Neuronal stem cell (in vitro differentiated cells): Measurements from ENCODE around the gene SNRNP35.

Source experiments
- DNase-seq: peaks from one replicate; pipeline ENCODE4 v3.0.0-alpha.2; 2013; ENCODE audit warnings: low spot score
- H2AFZ ChIP-seq: one replicate; pipeline ENCODE4 v1.6.1; 2013; ENCODE audit warnings: mild to moderate bottlenecking, low read length, inconsistent platforms
- H2AK5ac ChIP-seq: 2 replicates; pipeline ENCODE4 v1.6.1; 2013; ENCODE audit warnings: low read depth, mild to moderate bottlenecking, inconsistent platforms, low read length, moderate library complexity, mixed read lengths
- H2BK120ac ChIP-seq: 2 replicates; pipeline ENCODE4 v1.6.1; 2013; ENCODE audit warnings: low read depth, mild to moderate bottlenecking, inconsistent platforms, low read length, moderate library complexity, mixed read lengths
- H2BK12ac ChIP-seq: one replicate; pipeline ENCODE4 v1.6.1; 2013; ENCODE audit warnings: low read length, inconsistent platforms
- H2BK15ac ChIP-seq: 2 replicates; pipeline ENCODE4 v1.6.1; 2013; ENCODE audit warnings: mild to moderate bottlenecking, low read length, inconsistent platforms, mixed read lengths
- H2BK5ac ChIP-seq: one replicate; pipeline ENCODE4 v1.6.1; 2013; ENCODE audit warnings: inconsistent platforms, mild to moderate bottlenecking, low read length, moderate library complexity
- H3K14ac ChIP-seq: one replicate; pipeline ENCODE4 v1.6.1; 2013; ENCODE audit warnings: low read length, inconsistent platforms
- H3K18ac ChIP-seq: 2 replicates; pipeline ENCODE4 v1.6.1; 2013; ENCODE audit warnings: low read length, inconsistent platforms
- H3K23ac ChIP-seq: 2 replicates; pipeline ENCODE4 v1.6.1; 2013; ENCODE audit warnings: low read depth, mild to moderate bottlenecking, mixed read lengths, low read length, inconsistent platforms; ENCODE audit not compliant: poor library complexity
- H3K27ac ChIP-seq: replicated peaks from 3 replicates; pipeline ENCODE4 v1.5.1; 2013; ENCODE audit warnings: low read length, inconsistent platforms
- H3K27me3 ChIP-seq, 3 experiments: 2 replicates each; pipeline ENCODE4 v1.6.1; 2013; ENCODE audit warnings: low read length in 3 of 3, mild to moderate bottlenecking in 2 of 3, inconsistent platforms in 1 of 3, low read depth in 1 of 3, mixed read lengths in 1 of 3, moderate library complexity in 1 of 3; ENCODE audit not compliant: control insufficient read depth in 3 of 3, insufficient read depth in 3 of 3
- H3K36me3 ChIP-seq, 2 donors: replicated peaks in 1 of 2; 2 replicates each; pipeline ENCODE4 v1.6.1; 2013; ENCODE audit warnings: low read length in 2 of 2; ENCODE audit not compliant: control insufficient read depth in 2 of 2, insufficient read depth in 2 of 2
- H3K4ac ChIP-seq: 2 replicates; pipeline ENCODE4 v1.6.1; 2013; ENCODE audit warnings: inconsistent platforms, mild to moderate bottlenecking, low read length, moderate library complexity
- H3K4me1 ChIP-seq, 2 donors: 1 replicate in 1 of 2; 2 replicates in 1 of 2; pipeline ENCODE4 v1.6.1; 2013; ENCODE audit warnings: low read length in 2 of 2, low read depth in 1 of 2; ENCODE audit not compliant: control insufficient read depth in 2 of 2, insufficient read depth in 1 of 2
- H3K4me2 ChIP-seq: one replicate; pipeline ENCODE4 v1.6.1; 2013; ENCODE audit warnings: mild to moderate bottlenecking, low read length, inconsistent platforms; ENCODE audit not compliant: insufficient read depth, poor library complexity, severe bottlenecking
- H3K4me3 ChIP-seq, 2 donors: 2 replicates each; pipeline ENCODE4 v1.5.1; 2013; ENCODE audit warnings: low read length in 2 of 2, mild to moderate bottlenecking in 2 of 2, inconsistent platforms in 1 of 2, moderate library complexity in 1 of 2
- H3K79me1 ChIP-seq: one replicate; pipeline ENCODE4 v1.6.1; 2013; ENCODE audit warnings: low read depth, mild to moderate bottlenecking, inconsistent platforms, low read length, moderate library complexity
- H3K9ac ChIP-seq: one replicate; pipeline ENCODE4 v1.6.1; 2013; ENCODE audit warnings: mild to moderate bottlenecking, low read depth, low read length, inconsistent platforms; ENCODE audit not compliant: poor library complexity
- H3K9me3 ChIP-seq, 2 donors: replicated peaks in 1 of 2; 2 replicates each; pipeline versions ENCODE3 to v1.6.1; 2013; ENCODE audit warnings: low read length in 2 of 2, mild to moderate bottlenecking in 2 of 2, inconsistent platforms in 1 of 2, low read depth in 1 of 2, mixed read lengths in 1 of 2, moderate library complexity in 1 of 2; ENCODE audit not compliant: control insufficient read depth in 2 of 2, insufficient read depth in 1 of 2
- H4K8ac ChIP-seq: one replicate; pipeline ENCODE4 v1.6.1; 2013; ENCODE audit warnings: low read depth, mild to moderate bottlenecking, inconsistent platforms, low read length, moderate library complexity
- H4K91ac ChIP-seq: one replicate; pipeline ENCODE4 v1.6.1; 2013; ENCODE audit warnings: low read length, low read depth, mild to moderate bottlenecking, inconsistent platforms; ENCODE audit not compliant: poor library complexity
- WGBS, 2 donors: extraction: QIAGEN DNeasy Blood & Tissue Kit; methylation state at CpG; one replicate each; pipeline ENCODE4 v1.1.7; 2013; ENCODE audit warnings: missing lambda C conversion rate in 2 of 2, mixed read lengths in 1 of 2; ENCODE audit not compliant: insufficient read length in 2 of 2, insufficient replicate concordance in 1 of 2; ENCODE audit errors: extremely low coverage in 2 of 2; 5-methylcytosine and 5-hydroxymethylcytosine counted together

The SNRNP35 gene

DNA sequence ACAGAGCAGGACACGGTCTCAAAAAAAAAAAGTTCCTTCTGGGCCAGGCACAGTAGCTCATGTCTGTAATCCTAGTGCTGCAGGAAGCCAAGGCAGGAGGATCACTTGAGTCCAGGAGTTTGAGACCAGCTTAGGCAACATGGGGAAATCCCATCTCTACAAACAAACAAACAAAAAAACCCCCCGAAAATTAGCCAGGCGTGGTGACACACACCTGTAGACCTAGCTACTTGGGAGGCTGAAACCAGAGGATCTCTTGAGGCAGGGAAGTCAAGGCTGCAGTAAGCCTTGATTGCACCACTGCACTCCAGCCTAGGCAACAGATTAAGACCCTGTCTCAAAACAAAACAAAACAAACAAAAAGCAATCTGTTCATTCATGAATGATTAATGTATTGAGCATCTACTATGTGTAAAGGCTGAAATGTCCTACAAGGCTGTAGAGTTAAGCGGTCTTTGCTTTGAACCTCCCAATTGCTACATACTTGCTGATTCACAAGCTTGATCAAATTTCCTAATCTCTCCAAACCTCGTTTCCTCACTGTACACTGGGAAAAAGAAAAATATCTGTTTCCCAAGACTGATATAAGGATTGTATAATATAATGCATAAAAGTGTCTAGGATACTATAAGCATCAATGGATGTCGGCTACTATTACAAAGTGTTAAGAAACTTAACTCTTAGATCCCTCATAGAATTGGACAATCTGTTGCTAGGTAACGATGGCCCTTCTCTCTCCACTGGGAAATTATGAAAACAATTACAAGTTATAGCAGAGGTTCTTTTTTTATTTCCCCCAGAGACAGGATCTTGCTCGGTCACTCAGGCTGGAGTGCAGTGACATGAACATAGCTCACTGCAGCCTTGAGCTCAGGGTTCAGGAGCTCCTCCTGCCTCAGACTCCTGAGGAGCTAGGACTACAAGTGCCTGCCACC is 13.6 kb upstream of the SNRNP35 start:
- Histone ChIP-seq H3K27me3 (no peaks in the 10 kb centered on the region), H3K27ac (no peak overlapping the region), H2BK5ac (no peak overlapping the region), H3K14ac (no peak overlapping the region), H3K36me3 (no peaks in the 10 kb centered on the region), H2BK15ac (no peak overlapping the region), H3K79me1 (no peaks in the 10 kb centered on the region), H2AFZ (no peak overlapping the region), H3K9me3 (no peaks in the 10 kb centered on the region), H3K18ac (no peak overlapping the region), H3K4me1 (no peaks in the 10 kb centered on the region), H2BK12ac (no peak overlapping the region), H3K9ac (no peak overlapping the region), H2AK5ac (no peak overlapping the region), H4K8ac (no peak overlapping the region), H2BK120ac (no peak overlapping the region), H3K4ac (no peak overlapping the region), H3K4me3 (no peak overlapping the region), H3K4me2 (no peak overlapping the region), H4K91ac (no peak overlapping the region), H3K23ac (no peak overlapping the region)
- no CpG with 5 or more reads among the region's 8 CpGs for WGBS, 2 donors
- DNase-seq = no peak

DNA sequence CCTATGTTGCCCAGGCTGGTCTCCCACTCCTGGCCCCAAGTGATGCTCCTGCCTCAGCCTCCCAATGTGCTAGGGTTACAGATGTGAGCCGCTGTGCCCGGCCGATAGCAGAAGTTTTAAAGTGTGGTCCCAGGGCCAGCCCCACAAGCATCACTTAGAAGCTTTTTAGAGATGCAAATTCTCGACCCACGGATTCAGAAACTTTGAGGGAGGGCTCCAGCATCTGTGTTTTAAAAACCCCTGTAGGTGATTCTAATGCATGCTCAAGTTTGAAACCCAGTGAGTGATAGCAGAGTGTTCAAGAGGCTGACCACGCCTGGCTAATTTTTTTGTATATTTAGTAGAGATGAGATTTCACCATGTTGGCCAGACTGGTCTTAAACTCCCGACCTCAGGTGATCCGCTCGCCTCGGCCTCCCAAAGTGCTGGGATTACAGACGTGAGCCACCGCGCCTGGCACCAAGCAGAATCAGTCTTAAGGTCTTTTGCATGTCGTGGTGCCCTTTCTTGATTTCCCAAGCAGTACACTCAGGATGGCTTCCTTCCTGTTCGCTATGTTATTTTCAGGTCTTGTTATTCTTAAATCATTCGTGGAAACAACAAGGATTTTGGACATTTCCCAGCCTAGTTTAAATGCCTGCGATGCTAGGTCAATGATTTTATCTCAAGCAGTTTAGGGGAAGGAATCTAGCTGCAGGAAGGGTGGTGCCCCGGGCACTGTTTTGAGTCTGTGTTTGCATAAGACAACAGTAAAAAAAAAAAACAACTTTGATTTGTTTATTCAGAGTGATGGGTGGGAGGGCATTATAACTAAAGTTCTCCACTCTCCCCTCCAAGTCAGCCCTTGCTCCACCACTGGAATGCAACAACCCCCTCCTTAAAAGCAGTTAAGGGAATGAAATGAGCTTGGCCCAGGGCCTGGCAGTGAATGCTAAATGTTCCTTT is 12.3 kb upstream of the SNRNP35 start:
- no peaks in the 10 kb centered on the region for H3K9me3 ChIP-seq
- H3K9ac ChIP-seq = no peak overlapping the region
- H3K4ac ChIP-seq = no peak overlapping the region
- H3K18ac ChIP-seq = no peak overlapping the region
- no peak overlapping the region for H3K27ac ChIP-seq
- no peak overlapping the region for H3K14ac ChIP-seq
- no peaks in the 10 kb centered on the region for H3K79me1 ChIP-seq
- no peaks in the 10 kb centered on the region for H3K4me1 ChIP-seq
- DNase-seq = no peak
- no peaks in the 10 kb centered on the region for H3K36me3 ChIP-seq
- H2BK12ac ChIP-seq = no peak overlapping the region
- H3K27me3 ChIP-seq = no peaks in the 10 kb centered on the region
- no peak overlapping the region for H3K4me2 ChIP-seq
- no peak overlapping the region for H2BK5ac ChIP-seq
- H3K23ac ChIP-seq = no peak overlapping the region
- peak overlapping the region; percentile 38 for H2AFZ ChIP-seq
- H2BK15ac ChIP-seq = no peak overlapping the region
- no CpG with 5 or more reads among the region's 18 CpGs for WGBS, 2 donors
- H2BK120ac ChIP-seq = no peak overlapping the region
- H4K91ac ChIP-seq = no peak overlapping the region
- no peak overlapping the region for H4K8ac ChIP-seq
- no peak overlapping the region for H2AK5ac ChIP-seq
- no peak overlapping the region for H3K4me3 ChIP-seq

GRCh38 chr12:123446333-123446713 is 11.6 kb upstream of the SNRNP35 start:
- H2AFZ ChIP-seq = peak overlapping the region; percentile 38
- H3K4me2 ChIP-seq = no peak overlapping the region
- no peak for DNase-seq
- no peak overlapping the region for H2BK15ac ChIP-seq
- no peaks in the 10 kb centered on the region for H3K4me1 ChIP-seq
- no peaks in the 10 kb centered on the region for H3K79me1 ChIP-seq
- no peak overlapping the region for H2BK120ac ChIP-seq
- H4K91ac ChIP-seq = no peak overlapping the region
- H3K4me3 ChIP-seq = no peak overlapping the region
- H3K27ac ChIP-seq = no peak overlapping the region
- H2BK12ac ChIP-seq = no peak overlapping the region
- no peak overlapping the region for H2BK5ac ChIP-seq
- no peak overlapping the region for H3K23ac ChIP-seq
- H3K9ac ChIP-seq = no peak overlapping the region
- no peak overlapping the region for H3K4ac ChIP-seq
- no peaks in the 10 kb centered on the region for H3K36me3 ChIP-seq
- no peak overlapping the region for H3K14ac ChIP-seq
- H4K8ac ChIP-seq = no peak overlapping the region
- no peak overlapping the region for H3K18ac ChIP-seq
- no CpG with 5 or more reads among the region's 4 CpGs for WGBS, 2 donors
- H3K27me3 ChIP-seq = no peaks in the 10 kb centered on the region
- no peaks in the 10 kb centered on the region for H3K9me3 ChIP-seq
- no peak overlapping the region for H2AK5ac ChIP-seq

DNA sequence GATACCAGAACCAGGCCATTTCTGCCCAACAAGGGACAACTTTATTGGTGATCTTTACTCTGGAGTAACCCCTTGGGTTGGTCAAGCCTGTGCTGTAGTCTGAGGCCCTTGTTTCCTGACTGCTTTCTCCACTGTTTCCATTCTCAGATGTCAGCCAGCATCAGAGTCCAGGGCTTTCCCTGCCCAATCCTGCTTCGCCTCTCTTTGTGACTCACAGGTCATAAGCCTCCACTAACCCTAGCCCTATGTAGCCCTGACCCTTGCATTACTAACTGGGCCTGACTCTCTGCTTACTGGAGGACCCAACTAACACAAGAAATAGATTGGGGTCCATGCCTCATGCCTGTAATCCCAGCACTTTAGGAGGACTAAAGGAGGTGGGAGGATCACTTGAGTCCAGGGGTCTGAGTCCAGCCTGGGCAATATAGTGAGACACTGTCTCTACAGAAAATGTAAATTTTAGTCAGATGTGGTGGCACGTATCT is 8.6 kb upstream of the SNRNP35 start:
- no peak overlapping the region for H2AK5ac ChIP-seq
- no peak overlapping the region for H3K14ac ChIP-seq
- no CpG with 5 or more reads among the region's 2 CpGs for WGBS, 2 donors
- no peak overlapping the region for H4K8ac ChIP-seq
- no peaks in the 10 kb centered on the region for H3K9me3 ChIP-seq
- H2BK120ac ChIP-seq = no peak overlapping the region
- H2BK15ac ChIP-seq = no peak overlapping the region
- H3K4me3 ChIP-seq = no peak overlapping the region
- H3K4me1 ChIP-seq = no peaks in the 10 kb centered on the region
- H3K27ac ChIP-seq = no peak overlapping the region
- H4K91ac ChIP-seq = no peak overlapping the region
- no peak overlapping the region for H3K23ac ChIP-seq
- no peak overlapping the region for H2BK12ac ChIP-seq
- no peak overlapping the region for H3K4ac ChIP-seq
- H3K9ac ChIP-seq = no peak overlapping the region
- no peak overlapping the region for H3K4me2 ChIP-seq
- no peaks in the 10 kb centered on the region for H3K36me3 ChIP-seq
- no peaks in the 10 kb centered on the region for H3K27me3 ChIP-seq
- H2AFZ ChIP-seq = peak overlapping the region; percentile 70
- H3K79me1 ChIP-seq = no peaks in the 10 kb centered on the region
- no peak for DNase-seq
- H2BK5ac ChIP-seq = no peak overlapping the region
- H3K18ac ChIP-seq = no peak overlapping the region
